Subcutaneous adipose tissue (tissue), 4 donors: ENCODE data around the gene MRTFB. TPM values are rescaled to one million over a fixed set of nuclear protein-coding genes. Genes with fewer than 3 reads are reported as not detected.

ENCODE experiments used
- total RNA-seq, 4 donors: library from RNA; depleted of rRNA; stranded (reverse); fragments of >200 nt; gene quantifications; one replicate each; pipeline ENCODE4 v1.1.0, GENCODE V29; 2016
- TF ChIP-seq, protein P1 (sequence below): fragments of 450-650 bp; IDR thresholded peaks from one replicate; pipeline ENCODE4 v1.5.1; 2016; ENCODE audit warnings: low read depth, mild to moderate bottlenecking, control low read depth, antibody characterized with exemption, moderate library complexity

The MRTFB gene
- total RNA-seq, 4 donors from 2014 or later, result 48.1 to 92.1 (median 66.9) TPM

DNA sequence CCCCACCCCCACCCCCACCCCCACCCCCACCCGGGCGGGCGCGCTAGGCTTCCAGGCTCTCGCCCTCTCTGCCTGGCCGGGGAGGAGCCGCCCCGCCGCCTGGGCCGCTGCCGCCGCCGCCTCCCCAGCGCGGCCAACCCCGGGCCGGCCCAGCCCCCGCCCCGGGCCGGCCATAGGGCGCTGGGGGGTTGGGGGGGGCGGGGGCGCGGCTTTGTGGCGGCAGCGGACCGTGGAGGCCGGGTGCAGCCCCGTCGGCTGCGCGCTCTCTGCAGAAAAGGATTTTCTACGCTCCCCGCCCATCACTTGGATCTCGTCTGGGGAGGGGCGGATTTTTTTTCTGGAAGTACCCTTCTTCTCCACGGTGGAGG is 230.9 kb downstream of the MRTFB start:
- TF ChIP-seq, protein P1, sequence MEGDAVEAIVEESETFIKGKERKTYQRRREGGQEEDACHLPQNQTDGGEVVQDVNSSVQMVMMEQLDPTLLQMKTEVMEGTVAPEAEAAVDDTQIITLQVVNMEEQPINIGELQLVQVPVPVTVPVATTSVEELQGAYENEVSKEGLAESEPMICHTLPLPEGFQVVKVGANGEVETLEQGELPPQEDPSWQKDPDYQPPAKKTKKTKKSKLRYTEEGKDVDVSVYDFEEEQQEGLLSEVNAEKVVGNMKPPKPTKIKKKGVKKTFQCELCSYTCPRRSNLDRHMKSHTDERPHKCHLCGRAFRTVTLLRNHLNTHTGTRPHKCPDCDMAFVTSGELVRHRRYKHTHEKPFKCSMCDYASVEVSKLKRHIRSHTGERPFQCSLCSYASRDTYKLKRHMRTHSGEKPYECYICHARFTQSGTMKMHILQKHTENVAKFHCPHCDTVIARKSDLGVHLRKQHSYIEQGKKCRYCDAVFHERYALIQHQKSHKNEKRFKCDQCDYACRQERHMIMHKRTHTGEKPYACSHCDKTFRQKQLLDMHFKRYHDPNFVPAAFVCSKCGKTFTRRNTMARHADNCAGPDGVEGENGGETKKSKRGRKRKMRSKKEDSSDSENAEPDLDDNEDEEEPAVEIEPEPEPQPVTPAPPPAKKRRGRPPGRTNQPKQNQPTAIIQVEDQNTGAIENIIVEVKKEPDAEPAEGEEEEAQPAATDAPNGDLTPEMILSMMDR, result no peak

DNA sequence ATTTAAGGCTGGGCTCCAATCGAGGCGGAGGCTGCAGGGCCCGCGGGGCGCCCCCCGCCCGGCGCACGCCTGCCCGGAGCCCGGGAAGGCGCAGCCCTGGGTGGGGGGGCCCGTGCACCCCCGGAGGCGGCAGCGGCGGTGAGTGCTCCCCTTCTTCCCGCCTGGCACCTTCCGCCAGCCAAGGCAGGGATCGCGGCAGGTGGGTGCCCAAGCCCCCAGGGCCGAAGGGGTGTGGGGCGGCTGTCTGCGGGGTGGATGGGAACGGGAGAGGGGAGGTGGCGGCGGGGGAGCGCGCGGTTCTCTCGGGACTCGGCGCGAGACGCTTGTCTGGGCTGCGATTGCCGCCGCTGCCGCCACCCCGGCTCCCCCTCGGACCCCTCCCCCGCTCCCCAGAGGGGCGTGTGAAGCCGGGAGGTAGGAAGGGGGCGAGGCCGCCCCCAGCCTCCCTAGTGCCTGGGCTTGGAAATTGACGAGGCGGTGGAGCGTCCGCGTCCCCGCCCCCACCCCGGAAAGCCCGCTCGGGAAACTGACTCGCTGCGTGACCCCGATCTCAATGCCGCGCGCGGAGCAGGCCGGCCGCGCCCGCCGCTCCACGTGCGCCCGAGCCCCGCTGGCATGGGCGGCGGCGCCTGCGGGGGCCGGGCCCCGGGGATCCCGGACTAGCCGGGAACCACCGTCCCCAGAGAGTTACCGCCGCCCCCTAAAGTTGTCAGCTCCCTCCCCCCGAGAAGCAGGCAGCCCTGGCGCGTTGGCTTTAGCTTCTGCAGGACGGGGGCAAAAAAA is 231.5 kb downstream of the MRTFB start:
- TF ChIP-seq, protein P1, result no peak

DNA sequence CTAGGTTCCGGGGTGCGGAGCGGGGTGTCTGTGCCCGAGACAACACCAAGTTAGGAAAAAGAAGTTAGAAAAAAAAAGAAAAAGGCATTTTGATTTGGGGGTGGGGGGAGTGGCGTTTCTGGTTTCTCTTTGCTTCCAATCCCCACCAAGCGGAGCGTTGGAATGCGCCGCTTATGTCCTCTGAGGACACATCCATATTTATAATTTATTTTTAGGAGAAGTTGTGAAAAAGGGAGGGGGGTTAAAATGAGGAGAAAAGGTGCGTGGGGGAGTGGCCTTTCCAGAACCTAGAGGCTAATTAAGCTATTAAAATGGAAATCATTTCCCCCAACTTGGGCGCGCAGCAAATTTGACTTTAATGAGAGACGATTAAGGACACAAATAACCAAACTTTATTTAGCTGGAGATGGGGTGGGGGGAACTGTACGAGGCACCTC is 232.1 kb downstream of the MRTFB start:
- TF ChIP-seq, protein P1, result no peak

DNA sequence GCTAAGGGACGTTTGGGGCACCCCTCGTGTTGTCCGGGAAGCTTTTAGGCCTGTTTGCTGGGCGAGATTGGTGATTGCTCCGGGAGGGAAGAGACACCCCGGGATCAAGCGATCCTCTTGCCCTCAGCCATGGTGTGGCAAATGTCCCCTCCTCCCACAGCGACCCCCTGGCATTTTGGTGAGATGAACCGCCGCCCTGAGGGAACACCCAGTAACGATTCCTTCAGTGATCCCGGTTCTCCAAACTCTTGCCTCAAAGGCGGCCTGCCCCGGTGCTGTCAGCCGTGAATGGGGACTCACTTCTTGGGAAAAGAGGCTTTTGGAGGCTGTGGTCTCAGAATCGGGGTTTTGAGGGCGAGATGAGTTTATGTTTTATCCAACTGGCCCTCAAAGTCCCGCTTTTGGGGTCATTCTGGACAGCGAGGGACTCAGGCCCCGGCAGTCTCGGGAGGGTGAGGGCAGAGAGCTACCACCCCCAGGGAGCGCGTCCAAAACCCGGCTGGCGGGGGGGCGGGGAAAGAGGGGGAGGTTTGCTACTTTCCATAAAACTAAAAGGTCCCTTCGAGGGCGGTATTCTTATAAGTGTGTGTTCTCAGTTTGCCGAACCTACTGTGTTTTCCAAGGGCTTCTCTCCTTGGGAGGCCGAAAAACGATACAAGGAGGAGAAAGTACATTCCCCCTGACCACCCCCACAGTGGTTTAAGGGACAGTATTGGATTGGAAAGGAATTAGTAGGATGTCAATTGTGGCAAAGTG is 232.7 kb downstream of the MRTFB start:
- TF ChIP-seq, protein P1, result no peak

DNA sequence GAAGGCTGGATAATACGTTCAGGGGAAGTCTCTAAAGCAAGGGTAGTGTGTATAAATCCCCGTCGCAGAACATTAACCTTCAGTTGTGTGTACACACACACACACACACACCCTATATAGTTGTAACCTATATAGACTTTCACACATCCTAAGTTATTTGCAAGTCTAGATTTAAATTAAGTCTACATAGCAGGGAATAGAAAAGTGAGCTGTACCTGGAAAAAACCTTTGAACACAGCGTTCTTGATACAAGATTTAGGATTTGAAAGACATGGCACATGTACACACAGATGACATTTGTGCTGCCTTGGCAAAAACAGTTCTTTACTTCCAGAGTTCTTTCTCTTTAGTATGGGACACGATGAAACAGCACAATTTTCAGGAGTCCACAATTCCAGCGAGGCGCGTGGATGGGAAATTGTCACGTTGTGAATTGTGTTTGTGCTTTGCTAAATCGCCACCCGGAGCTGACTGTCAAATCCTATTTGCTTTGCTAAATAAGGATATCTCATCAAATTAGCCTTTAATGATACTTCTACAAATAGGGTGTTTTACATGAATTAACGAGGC is 233.9 kb downstream of the MRTFB start:
- TF ChIP-seq, protein P1, result no peak

DNA sequence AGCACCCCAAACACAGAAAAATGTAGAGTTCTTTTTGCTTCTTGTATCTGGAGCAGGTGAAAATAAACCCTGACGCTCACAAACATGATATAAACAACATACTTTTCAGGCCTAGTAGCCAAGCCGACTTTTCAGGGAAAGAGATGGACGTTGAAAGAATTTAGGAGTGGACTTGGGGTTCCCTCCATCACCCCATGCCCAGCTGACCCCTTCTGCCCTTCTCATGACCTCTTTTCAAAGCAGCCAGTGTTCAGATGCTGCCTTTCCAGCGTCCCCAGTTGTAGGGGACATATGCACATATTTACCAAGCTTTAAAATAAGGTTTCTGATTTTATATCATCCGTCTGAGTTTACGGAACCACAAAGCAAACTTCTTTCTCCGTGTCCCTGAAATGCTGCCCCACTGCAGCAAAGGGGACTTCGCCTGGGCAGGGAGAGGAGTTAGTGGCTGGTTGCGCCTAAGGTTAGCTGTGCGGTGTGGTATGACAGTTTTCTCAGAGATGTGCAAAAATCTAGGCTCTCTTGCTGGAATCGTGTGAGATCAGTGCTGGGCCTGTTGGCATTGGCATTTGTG is 235.5 kb downstream of the MRTFB start:
- TF ChIP-seq, protein P1, result no peak

DNA sequence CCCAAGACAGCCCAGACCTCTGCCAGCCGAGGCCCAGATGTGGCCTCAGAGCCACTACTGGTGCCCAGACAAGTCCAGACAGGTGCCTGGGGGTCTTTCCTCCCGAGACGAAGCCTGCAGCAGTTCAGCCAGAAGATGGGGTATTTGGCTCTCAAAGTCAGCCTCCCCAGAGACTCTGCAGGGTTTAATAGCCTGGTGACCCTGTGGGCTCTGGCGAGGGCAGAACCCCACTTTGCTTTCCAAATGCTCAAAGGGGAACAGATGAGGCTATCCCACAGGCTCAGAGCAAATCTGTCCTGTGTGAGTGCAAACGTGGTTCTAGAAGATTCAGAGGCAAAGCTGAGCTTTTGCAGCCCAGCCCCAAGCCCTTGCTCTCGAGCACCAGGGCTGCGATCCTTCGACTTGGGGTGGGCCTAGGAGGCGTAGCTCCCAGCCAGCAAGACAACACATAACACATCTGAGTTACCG is 236.0 kb downstream of the MRTFB start:
- TF ChIP-seq, protein P1, result no peak
